SJCRH30 (cell line): ENCODE measurements around the gene FARP2. TPM values are rescaled to one million over a fixed set of nuclear protein-coding genes. Genes with fewer than 3 reads are reported as not detected.
A peak's percentile ranks its signal among the peaks of the same experiment; 100 is the strongest.
"Not testable (repeated sequence)": the region's sequence is repeated elsewhere in the genome, so short reads cannot be mapped to it uniquely, and the experiment has no call there.

Experiments
- DNase-seq, 2 experiments: peaks; one replicate each; pipeline ENCODE4 v3.0.0-alpha.2; 2015 to 2020
- H3K27ac ChIP-seq: fragments of 250-450 bp; sonication (Bioruptor Pico); 2 replicates; pipeline ENCODE4 v1.5.1; 2020; ENCODE audit warnings: mild to moderate bottlenecking, moderate library complexity
- H3K27me3 ChIP-seq: fragments of 250-450 bp; sonication (Bioruptor Pico); 2 replicates; pipeline ENCODE4 v1.5.1; 2020; ENCODE audit warnings: mild to moderate bottlenecking, moderate library complexity
- H3K36me3 ChIP-seq: fragments of 250-450 bp; sonication (Bioruptor Pico); 2 replicates; pipeline ENCODE4 v1.5.1; 2020; ENCODE audit warnings: mild to moderate bottlenecking, moderate library complexity
- H3K4me1 ChIP-seq: fragments of 250-450 bp; sonication (Bioruptor Pico); 2 replicates; pipeline ENCODE4 v1.5.1; 2020; ENCODE audit warnings: mild to moderate bottlenecking, moderate library complexity
- H3K4me3 ChIP-seq: fragments of 250-450 bp; sonication (Bioruptor Pico); 2 replicates; pipeline ENCODE4 v1.5.1; 2020; ENCODE audit warnings: mild to moderate bottlenecking, moderate library complexity
- H3K9me3 ChIP-seq: fragments of 250-450 bp; sonication (Bioruptor Pico); replicated peaks from 2 replicates; pipeline ENCODE4 v1.5.1; 2020; ENCODE audit warnings: mild to moderate bottlenecking, moderate library complexity
- total RNA-seq: library from RNA; depleted of rRNA; stranded (reverse); fragments of >200 nt; shearing (Covaris generic); gene quantifications from 2 replicates; pipeline ENCODE4 v1.2.3, GENCODE V29; 2014

Gene FARP2
- total RNA-seq, 1 experiment from 2014 or later: 68.6 TPM

- Histone ChIP-seq H3K4me3 (no peak overlapping the region), H3K27ac (no peak overlapping the region), H3K4me1 (no peaks in the 10 kb centered on the region), H3K9me3 (no peaks in the 10 kb centered on the region), H3K36me3 (peaks cover 61% of the 10 kb centered on the region), H3K27me3 (no peaks in the 10 kb centered on the region)
- no peak for DNase-seq
Measured at GRCh38 chr2:241430178-241430577, 74.1 kb downstream of the FARP2 start.

- Histone ChIP-seq H3K4me1 (peaks cover 4% of the 10 kb centered on the region; the same call in 1 of the 2 replicates), H3K9me3 (no peaks in the 10 kb centered on the region), H3K27ac (no peak overlapping the region), H3K27me3 (no peaks in the 10 kb centered on the region), H3K36me3 (peaks cover 78% of the 10 kb centered on the region), H3K4me3 (no peak overlapping the region)
- DNase-seq: no peak
Measured at GRCh38 chr2:241432824-241433448, 76.9 kb downstream of the FARP2 start.

- Histone ChIP-seq H3K4me1 (peaks cover 4% of the 10 kb centered on the region; the same call in 1 of the 2 replicates), H3K9me3 (no peaks in the 10 kb centered on the region), H3K27ac (no peak overlapping the region), H3K36me3 (peaks cover 72% of the 10 kb centered on the region), H3K27me3 (no peaks in the 10 kb centered on the region), H3K4me3 (no peak overlapping the region)
- no peak for DNase-seq
Measured at GRCh38 chr2:241437179-241437578, 81.1 kb downstream of the FARP2 start.

DNA sequence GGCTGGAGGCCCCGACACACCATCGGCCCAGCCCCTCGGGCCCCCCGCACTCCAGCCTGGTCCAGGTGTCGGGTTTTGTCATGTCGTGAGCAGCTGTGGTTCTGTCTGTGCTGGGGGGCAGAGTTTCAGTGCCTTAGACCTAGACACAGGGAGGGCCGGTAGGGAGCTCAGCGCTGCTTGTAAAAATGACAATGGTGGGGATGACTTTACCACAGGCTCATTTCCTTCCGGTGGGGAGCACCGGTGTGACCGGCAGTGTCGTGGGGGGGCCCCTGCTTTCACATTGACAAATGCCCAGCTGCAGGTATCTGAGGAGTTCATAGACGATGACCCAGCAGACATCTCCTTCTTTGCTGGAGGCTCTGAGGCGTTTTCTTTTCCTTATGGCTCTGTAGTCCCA is 85.4 kb downstream of the FARP2 start:
- Histone ChIP-seq H3K27me3 (no peaks in the 10 kb centered on the region), H3K9me3 (no peaks in the 10 kb centered on the region), H3K4me1 (peaks cover 8% of the 10 kb centered on the region; the same call in 1 of the 2 replicates), H3K4me3 (no peak overlapping the region), H3K27ac (no peak overlapping the region), H3K36me3 (peaks cover 49% of the 10 kb centered on the region)
- DNase-seq: no peak

DNA sequence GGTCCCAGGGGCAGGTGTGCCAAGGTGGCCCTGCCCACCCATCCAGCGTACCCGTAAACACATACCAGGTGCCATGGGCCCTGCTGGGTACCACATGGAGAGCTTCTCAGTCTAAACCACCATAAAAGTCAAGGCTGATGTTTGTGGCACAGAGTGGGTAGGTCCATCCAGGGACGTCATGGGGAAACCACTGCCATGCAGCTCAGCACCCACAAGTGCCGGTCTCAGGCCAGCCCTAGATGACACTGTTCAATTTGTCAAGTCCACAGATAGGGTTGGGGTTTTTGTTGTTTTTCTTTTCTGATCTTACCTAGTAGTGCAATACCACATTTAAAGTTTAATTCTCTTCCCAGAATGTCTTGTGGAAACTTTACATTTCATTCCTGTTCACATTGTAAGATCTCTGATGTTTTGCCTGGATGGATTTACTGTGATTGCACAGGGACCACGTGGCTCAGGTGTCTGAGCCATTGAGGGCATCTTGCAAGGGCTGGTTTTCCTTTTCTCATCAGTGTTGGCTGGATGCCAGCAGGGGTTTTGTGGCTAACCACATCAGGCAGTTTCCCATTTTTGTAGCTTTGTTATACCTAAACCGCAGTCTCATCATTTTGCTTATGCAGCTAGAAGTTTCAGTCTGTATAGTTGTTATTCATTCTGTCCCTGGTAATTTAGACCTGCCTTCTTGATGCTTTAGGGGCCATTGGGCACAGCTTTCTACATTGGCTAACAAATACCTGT is 87.6 kb downstream of the FARP2 start:
- peaks cover 4% of the 10 kb centered on the region; the same call in 1 of the 2 replicates for H3K4me1 ChIP-seq
- peak; percentile 65 to 76 for DNase-seq
- peaks cover 33% of the 10 kb centered on the region for H3K36me3 ChIP-seq
- no peak overlapping the region for H3K27ac ChIP-seq
- H3K9me3 ChIP-seq: no peaks in the 10 kb centered on the region
- H3K4me3 ChIP-seq: no peak overlapping the region
- no peaks in the 10 kb centered on the region for H3K27me3 ChIP-seq

DNA sequence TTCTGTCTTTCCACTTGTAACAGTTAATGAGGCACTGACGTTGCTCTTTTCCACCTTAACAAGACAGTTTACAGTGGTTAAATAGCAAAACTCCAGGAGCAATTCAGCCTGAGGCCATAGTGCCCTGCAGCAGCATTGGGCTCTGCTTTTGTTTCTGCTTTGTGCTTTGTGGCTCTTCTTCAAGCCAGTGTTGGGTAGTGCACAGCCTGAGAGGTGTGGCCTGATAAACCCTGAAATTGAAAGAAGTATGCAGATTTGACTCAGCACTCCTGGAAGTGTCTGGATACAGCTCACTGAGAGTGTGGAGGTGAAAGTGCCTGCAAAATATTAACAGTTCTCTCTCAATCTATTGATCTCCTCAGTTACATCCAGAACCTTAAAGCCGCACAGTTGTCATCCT is 89.3 kb downstream of the FARP2 start:
- Histone ChIP-seq H3K4me1 (peaks cover 4% of the 10 kb centered on the region; the same call in 1 of the 2 replicates), H3K9me3 (no peaks in the 10 kb centered on the region), H3K4me3 (no peak overlapping the region), H3K27ac (no peak overlapping the region), H3K27me3 (no peaks in the 10 kb centered on the region), H3K36me3 (peaks cover 16% of the 10 kb centered on the region)
- DNase-seq: no peak

DNA sequence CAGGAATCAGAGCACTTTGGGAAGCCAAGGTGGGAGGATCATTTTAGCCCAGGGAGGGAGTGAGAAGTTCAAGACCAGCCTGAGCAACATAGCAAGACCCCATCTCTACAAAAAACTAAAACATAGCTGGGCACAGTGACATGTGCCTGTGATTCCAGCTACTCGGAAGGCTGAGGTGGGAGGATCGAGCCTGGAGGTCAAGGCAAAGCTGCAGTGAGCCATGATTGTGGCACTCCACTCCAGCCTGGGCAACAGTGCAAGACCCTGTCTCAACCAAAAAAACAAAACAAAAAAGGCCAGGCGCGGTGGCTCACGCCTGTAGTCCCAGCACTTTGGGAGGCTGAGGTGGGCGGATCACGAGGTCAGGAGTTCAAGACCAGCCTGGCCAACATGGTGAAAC is 94.0 kb downstream of the FARP2 start:
- DNase-seq, H3K36me3 ChIP-seq, H3K27me3 ChIP-seq, H3K9me3 ChIP-seq, H3K27ac ChIP-seq, H3K4me1 ChIP-seq, H3K4me3 ChIP-seq: not testable (repeated sequence)

GRCh38 chr2:241451840-241452506 is 95.9 kb downstream of the FARP2 start:
- Histone ChIP-seq H3K27ac (no peak overlapping the region), H3K36me3 (no peaks in the 10 kb centered on the region), H3K27me3 (no peaks in the 10 kb centered on the region), H3K4me3 (no peak overlapping the region), H3K9me3 (no peaks in the 10 kb centered on the region), H3K4me1 (peaks cover 5% of the 10 kb centered on the region; the same call in 1 of the 2 replicates)
- peak in 1 of 2 experiments; percentile 34 for DNase-seq

DNA sequence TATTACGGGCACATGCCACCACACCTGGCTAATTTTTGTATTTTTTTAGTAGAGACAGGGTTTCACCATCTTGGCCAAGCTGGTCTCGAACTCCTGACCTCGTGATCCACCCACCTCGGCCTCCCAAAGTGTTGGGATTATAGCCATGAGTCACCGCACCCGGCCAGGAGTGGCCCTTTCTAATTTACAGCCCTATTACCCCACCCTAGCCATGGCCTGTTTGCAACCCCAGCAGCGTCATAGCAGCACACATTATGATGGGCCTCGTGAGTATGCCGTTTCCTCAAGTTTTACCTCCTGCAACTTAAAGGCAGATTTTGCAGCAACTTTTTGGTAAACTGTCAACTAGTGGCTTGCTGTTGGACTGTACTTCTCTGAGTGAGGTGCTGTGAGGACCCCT is 97.8 kb downstream of the FARP2 start:
- not testable (repeated sequence) for DNase-seq, H3K36me3 ChIP-seq, H3K4me3 ChIP-seq, H3K27ac ChIP-seq, H3K27me3 ChIP-seq, H3K9me3 ChIP-seq, H3K4me1 ChIP-seq

DNA sequence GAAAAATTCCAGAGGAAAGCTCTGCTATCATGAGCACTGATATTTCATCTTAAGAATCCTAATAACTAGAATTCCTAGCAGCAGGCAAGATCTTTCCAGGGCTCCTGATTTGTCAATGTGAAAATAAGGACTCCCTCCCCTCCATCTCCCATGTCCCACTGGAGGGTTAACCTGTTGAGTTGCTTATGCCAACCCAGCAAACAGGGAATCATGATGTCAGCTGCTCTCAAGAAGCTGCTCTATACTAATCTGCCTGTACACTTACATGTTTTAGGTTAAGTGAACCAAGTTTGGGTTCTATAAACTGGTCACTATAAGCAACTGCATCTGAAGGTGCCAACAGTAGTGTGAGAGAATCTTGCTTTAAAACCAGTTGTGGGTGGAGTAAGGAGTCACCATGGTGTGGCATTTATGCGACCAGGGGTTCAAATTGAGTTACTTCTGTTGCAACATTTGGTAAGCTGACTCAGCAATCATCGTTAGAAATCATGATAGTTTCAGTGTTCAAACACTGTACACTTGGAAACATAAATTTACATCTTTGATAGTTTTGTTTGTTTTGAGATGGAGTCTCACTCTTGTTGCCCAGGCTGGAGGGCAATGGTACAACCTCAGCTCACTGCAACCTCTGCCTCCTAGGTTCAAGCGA is 98.9 kb downstream of the FARP2 start:
- H3K9me3 ChIP-seq: no peaks in the 10 kb centered on the region
- peaks cover 5% of the 10 kb centered on the region; the same call in 1 of the 2 replicates for H3K4me1 ChIP-seq
- H3K36me3 ChIP-seq: no peaks in the 10 kb centered on the region
- no peaks in the 10 kb centered on the region for H3K27me3 ChIP-seq
- H3K4me3 ChIP-seq: no peak overlapping the region
- DNase-seq: no peak
- H3K27ac ChIP-seq: no peak overlapping the region

- Histone ChIP-seq H3K4me1 (peaks cover 5% of the 10 kb centered on the region; the same call in 1 of the 2 replicates), H3K27me3 (no peaks in the 10 kb centered on the region), H3K4me3 (no peak overlapping the region), H3K36me3 (no peaks in the 10 kb centered on the region), H3K27ac (no peak overlapping the region), H3K9me3 (no peaks in the 10 kb centered on the region)
- no peak for DNase-seq
Measured at GRCh38 chr2:241456546-241456945, 100.5 kb downstream of the FARP2 start.

DNA sequence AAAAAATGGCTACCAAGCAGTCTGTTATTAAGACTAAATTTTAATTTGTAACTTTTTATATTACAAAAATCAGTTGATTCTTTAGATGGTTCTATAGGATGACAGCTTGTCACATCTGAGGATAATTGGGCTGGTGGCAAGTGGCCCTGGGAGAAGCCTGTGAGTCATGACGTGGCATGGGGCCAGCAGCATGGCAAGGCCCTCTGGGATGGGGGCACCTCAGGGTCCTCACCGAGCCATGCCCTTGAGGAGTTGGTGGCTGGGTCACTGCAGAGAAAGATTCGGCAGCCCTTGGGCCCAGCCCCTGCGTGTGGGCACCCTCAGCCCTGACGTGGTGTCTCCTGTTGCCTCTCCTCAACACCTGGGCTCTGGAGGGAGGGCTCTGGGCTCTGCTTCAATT is 102.6 kb downstream of the FARP2 start:
- peaks cover 7% of the 10 kb centered on the region for H3K4me1 ChIP-seq

GRCh38 chr2:241459520-241459919 is 103.4 kb downstream of the FARP2 start:
- H3K27me3 ChIP-seq: no peaks in the 10 kb centered on the region
- no peak overlapping the region for H3K27ac ChIP-seq
- H3K4me1 ChIP-seq: peaks cover 12% of the 10 kb centered on the region
- no peaks in the 10 kb centered on the region for H3K36me3 ChIP-seq
- no peak overlapping the region for H3K4me3 ChIP-seq
- no peaks in the 10 kb centered on the region for H3K9me3 ChIP-seq
- no peak for DNase-seq

More for the DNA sequence above, 102.6 kb downstream of the FARP2 start:
- no peak overlapping the region for H3K4me3 ChIP-seq
- no peak overlapping the region for H3K27ac ChIP-seq
- no peaks in the 10 kb centered on the region for H3K27me3 ChIP-seq
- H3K9me3 ChIP-seq: no peaks in the 10 kb centered on the region
- H3K36me3 ChIP-seq: no peaks in the 10 kb centered on the region
- DNase-seq: no peak

- DNase-seq: no peak
- Histone ChIP-seq H3K27ac (no peak overlapping the region), H3K27me3 (no peaks in the 10 kb centered on the region), H3K9me3 (no peaks in the 10 kb centered on the region), H3K4me3 (no peak overlapping the region), H3K4me1 (peaks cover 12% of the 10 kb centered on the region), H3K36me3 (no peaks in the 10 kb centered on the region)
Measured at GRCh38 chr2:241460631-241461030, 104.5 kb downstream of the FARP2 start.
